HG02970 (cell line): ENCODE data around the gene THOC1.
"Not testable (repeated sequence)": the region's sequence is repeated elsewhere in the genome, so short reads cannot be mapped to it uniquely, and the experiment has no call there.

Experiments
- ATAC-seq: cut with Tn5 transposase; IDR thresholded peaks from one replicate; pipeline ENCODE4 v1.9.1; 2021; ENCODE audit warnings: mild to moderate bottlenecking, moderate library complexity, moderate number of reproducible peaks; ENCODE audit not compliant: unreplicated experiment, low FRiP score

THOC1 gene, protein sequence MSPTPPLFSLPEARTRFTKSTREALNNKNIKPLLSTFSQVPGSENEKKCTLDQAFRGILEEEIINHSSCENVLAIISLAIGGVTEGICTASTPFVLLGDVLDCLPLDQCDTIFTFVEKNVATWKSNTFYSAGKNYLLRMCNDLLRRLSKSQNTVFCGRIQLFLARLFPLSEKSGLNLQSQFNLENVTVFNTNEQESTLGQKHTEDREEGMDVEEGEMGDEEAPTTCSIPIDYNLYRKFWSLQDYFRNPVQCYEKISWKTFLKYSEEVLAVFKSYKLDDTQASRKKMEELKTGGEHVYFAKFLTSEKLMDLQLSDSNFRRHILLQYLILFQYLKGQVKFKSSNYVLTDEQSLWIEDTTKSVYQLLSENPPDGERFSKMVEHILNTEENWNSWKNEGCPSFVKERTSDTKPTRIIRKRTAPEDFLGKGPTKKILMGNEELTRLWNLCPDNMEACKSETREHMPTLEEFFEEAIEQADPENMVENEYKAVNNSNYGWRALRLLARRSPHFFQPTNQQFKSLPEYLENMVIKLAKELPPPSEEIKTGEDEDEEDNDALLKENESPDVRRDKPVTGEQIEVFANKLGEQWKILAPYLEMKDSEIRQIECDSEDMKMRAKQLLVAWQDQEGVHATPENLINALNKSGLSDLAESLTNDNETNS

DNA sequence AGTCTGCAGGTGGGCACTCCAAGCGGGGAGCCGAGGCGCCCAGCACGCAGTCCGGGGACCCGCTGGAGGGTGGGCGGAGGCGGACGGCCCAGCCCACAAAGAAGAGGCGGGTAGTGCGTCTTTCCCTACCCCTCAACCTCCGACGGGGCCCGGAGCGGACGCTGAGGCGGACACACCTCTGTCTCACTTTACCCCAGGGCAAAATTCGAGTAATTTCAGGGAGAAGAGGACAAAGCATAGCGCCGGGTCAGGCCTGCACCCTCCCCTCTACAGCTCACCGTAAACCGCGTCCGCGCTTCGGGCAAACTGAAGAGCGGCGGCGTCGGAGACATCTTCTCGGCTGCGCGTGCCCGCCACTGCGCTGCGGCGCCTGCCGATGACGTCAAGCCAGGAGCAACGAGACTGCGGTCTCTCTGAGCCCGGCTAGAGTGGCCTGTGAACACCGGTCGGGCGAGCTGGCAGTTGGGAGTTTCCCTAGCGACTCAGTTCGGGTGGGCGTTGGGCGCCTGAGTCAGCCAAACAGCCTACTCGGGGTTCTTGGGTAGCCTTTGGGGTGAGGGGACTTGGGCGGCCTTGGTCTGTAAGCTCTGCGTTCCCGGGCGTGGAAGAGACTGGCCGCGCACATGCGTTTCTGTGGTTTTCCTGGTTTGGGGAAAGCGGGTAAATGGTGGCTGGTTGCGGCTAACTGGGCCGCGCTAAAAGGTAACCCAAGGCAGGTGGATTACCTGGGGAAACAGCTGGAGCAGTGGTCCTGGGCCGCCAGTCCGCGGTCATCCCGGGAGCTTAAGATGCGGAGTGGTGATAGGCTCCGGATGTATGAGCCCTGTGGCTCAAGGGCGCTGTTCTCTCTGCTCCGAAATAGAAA lies at the start of gene THOC1:
THOC1 (minus strand) TSS at position 360 of the 865 bp plus-strand sequence; CDS start at position 332, 28 bp downstream.
- ATAC-seq, result peak; percentile 93

DNA sequence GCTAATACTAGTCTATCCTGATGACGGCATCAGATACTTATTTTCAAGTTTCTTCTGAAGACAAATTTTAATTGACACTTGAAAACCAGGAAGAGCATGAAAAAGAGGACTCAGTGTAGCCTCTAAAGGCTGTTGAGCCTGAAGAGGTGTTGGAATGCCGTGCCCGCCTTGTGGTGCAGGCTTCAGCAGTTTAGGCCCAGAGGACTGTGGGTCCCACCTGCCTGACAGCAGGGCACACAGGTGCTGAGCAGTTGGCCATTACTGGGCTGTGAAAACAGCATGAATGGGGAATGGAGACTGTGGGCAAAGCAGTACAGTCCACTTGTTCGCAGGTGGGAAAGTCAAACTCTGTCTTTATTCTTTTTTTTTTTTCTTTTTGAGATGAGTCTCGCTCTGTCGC lies 49.8 kb upstream of the THOC1 start:
- no peak for ATAC-seq

DNA sequence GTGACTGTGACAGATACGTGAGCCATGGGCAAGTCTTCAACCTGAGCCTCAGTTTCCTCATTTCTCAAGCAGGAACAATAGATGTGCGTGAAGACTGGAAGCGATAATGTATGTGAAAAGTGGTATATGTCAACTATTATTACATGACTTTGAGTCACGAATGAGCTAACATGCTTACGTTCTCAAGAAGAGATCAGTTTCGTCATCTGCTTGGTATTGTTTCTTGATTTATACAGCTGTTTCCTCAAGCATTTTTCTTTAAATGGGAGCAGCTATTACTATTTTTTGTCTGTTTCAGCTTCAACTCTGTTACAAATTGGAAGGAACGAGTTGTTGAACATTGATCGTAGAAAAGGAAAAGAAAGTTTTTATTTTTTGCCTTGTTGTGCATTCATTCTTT lies 48.5 kb upstream of the THOC1 start:
- ATAC-seq, result no peak

DNA sequence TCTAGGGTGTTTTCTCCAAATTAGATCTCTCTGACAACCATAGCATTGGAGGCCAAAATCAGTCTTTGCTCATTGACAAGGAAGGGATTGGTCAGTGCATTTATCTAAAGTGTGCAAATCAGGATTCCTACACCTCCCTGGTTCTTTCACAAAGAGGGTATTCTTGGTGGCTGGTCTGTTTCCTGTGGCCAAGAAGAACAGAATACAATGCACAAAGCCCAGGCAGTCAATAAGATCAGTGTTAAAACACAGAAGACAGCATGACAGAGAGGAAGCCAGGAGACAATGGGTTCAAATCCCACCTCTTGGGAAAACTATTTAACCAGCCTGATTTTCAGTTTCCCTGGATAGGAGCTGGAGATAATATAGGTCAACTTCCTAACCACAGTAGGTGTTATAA lies 46.1 kb upstream of the THOC1 start:
- ATAC-seq, result no peak

DNA sequence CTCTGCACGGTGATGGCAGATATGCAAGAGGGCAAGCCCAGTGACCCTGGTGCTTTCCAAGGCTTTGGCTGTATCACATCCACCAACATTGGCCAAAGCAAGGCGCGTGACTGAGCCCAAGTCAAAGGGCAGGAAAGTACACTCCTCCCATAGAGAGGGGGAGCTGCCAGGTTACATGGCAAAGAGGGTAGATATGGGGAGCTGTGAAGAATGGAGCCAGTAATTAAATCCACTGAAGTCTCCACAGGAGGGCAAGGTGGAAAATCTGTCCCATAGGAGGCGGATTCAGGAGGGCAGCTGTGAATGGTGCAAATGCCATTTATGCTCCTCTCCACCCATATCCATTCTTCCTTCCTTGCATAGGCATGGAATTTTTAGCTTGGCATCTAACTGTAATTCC lies 44.6 kb upstream of the THOC1 start:
- no peak for ATAC-seq

DNA sequence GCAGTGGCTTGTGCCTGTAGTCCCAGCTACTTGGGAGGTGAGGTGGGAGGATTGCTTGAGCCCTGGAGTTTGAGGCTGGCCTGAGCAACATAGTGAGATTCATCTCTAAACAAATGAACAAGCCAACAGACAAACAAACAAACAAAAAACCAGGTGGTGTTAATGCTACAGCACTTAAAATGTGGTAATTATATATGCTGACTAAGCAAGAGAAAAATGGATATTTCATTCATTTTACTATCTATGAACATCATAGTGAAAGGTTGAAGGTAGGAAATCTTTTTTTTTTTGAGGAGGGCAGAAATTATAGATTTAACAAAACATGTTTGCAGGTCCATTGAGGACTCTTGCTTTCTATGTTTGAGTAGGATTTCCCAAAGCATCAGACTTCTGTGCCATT lies 42.2 kb upstream of the THOC1 start:
- ATAC-seq, result no peak

DNA sequence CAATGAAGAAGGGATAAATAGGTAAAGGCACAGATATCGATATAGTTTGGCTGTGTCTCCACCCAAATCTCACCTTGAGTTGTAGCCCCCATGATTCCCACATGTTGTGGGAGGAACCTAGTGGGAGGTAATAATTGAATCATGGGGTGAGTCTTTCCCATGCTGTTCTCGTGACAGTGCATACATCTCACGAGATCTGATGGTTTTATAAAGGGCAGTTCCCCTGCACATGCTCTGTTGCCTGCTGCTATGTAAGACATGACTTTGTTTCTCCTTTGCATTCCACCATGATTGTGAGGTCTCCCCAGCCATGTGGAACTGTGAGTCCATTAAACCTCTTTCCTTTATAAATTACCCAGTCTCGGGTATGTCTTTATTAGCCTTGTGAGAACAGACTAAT lies 40.2 kb upstream of the THOC1 start:
- not testable (repeated sequence) for ATAC-seq

DNA sequence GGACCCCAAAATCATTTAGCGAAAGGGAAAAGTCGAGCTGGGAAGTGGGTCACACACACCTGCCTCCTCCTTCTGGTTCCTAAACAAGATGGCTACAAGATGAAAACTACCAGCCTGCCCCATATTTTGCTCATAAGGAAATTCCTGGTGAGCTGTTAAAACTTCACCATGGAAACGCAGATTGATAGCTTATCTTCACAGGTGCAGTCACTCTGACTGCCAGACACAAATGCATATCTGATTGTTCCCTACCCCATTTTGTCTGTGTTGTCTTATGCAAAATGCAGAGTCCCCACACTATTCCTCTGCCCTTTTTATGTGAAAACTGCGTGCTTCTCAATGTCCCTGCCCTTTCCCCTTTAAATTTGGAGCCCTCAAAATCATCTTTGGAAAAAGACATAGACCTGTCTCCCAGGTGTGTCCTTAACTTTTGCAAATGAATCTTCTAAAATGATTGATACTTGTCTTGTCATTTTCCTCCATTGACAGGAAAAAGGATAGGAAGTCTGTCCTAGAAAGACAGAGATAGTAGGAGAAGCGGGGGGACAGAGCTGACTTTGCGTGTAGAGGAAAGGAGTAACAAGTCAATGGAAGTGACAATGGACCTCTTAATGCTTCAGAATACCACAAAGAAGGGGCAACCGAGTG lies 38.9 kb upstream of the THOC1 start:
- ATAC-seq, result no peak

DNA sequence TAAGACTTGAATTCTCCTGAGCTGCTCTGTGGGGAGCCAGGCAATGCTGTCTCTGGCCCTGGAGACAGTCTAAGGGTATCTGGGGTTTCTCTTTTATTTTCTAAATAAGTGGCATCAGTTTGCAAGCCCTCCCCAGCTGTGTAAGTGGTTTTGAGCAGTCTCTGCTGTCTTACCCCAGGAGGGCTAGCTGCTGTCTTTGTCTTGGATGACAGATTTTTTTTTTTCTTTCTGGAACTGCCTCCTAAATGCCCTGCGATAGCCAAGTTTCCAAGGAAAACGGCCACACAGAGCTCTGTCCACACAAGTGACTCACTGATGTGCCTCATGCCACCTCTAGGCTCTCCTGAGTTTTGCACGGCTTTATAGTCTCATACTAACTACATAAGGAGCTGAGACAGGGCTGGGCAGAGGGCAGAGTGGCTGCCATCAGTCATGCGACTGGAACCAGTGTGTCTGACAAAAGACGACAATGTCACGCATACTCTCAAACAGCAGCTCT lies 37.2 kb upstream of the THOC1 start:
- ATAC-seq, result no peak

DNA sequence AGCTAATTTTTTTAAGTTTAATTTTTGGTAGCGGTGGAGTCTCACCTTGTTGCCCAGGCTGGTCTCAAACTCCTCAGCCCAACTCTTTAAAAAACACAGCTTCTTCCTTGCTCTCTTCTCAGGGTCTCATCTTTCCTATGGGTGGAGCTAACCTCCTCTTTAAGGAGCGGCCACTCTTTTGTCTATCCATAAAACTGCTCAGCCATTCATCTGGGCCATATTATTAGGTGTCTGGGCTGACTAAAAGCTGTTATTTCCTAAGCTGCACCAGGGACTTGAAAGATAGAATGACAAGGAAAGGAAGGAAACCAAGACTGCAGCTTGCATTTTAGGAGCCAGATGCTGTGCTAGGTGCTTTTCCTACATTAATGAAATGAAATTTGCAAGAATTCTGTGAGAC lies 35.8 kb upstream of the THOC1 start:
- ATAC-seq, result no peak

DNA sequence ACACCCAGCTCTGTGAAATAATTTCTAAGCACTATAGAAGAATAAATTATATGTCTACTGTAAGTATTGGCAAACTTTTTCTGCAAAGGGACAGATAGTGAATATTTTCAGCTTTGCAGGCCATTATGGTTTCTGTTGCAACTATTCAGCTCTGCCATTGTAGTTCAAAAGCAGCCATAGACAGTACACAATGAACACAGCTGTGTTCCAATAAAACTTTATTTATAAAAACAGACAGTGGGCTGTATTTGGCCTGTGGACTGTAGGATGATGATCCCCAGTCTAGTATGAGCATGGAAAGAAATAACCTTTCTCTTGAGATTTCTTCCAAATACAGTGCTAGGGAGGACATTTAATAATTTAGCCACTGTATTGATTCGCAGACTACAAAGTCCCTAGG lies 35.2 kb upstream of the THOC1 start:
- ATAC-seq, result no peak

DNA sequence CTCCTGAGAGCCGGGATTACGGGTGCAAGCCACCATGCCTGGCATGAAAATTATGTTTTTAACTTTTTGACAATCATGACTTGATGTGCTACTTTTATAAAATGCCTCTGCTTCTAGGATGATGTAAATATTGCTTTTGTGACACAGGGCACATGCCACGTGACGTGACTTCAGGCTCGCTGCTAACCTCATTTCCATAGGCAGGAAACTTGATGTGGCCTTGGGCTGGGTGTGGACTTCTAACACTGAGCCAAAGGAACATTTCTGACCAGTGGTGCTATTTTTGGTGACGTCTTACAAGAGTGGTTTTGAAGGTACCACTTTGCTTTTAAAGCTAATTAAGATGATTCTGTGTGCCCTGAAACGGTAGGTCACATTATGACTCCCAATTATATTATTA lies 34.2 kb upstream of the THOC1 start:
- ATAC-seq, result no peak

DNA sequence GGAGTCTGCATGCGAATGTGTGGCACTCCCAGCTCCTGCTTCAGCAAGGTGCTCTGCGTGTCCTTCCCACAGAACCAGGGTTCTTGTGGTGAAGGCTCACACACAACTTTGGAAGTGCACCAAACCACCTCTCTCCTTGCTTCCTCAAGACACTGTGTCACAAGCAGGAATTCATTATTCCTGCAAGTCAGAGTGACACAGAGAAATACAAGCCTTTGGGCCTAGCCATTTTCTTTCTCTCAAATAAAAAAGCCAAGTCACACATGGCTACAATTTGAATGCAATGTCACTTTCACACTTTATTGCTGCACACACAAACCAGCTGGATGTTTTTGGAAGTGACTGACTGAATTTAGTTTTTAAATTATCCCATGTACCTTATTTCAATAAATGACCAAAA lies 30.1 kb upstream of the THOC1 start:
- no peak for ATAC-seq

DNA sequence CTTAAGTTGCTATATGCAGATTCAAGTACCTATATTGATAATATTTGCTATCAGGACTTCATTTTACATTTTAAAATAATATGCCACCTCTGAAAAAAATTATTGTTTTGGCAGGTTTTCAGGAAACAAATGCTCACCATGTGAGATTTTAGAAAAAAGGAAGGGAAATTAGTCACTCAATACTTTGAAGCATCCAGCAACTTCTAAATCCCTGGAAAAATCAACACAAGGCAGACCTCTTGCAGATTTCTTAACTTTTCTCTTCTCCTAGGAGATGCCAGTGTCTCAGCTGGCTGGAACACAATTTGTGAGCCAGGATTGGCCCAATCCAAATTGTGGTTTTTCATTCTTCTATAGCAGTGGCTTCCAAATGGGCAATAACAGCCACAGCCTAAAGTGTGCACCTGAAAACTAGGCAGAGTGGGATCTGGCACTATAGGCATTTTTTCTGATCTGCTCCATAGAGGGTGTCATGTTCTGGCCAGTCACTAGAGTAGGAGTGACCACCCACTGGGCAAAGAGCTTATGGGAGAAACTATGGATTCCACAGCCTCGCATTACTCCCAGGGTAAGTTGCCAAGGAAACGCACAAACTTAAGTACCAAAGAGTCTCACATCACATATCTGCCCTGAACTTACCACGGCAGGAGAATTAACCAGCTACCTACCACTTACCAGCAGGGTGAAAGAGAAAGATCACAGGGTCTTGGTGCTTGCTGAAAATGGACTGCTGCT lies 28.1 kb upstream of the THOC1 start:
- ATAC-seq, result no peak

DNA sequence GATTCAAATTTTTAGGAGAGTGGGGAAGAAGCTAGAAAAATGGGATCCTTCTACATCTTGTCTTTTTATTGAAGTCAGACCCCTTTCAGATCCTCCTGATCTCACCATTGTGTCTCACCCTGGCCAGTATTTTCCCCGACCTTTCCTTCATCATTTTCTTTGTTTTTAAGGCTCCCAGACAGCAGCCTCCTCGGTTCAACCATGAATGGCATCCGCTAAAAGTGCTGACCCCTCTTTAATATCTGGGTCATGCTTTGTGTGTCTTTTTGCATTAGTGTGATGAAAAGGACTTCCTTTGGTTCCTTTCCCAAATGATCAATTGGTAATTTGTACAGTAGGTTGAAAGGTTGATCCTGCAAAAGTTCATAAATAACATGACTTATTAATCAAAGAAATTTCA lies 26.7 kb upstream of the THOC1 start:
- no peak for ATAC-seq

DNA sequence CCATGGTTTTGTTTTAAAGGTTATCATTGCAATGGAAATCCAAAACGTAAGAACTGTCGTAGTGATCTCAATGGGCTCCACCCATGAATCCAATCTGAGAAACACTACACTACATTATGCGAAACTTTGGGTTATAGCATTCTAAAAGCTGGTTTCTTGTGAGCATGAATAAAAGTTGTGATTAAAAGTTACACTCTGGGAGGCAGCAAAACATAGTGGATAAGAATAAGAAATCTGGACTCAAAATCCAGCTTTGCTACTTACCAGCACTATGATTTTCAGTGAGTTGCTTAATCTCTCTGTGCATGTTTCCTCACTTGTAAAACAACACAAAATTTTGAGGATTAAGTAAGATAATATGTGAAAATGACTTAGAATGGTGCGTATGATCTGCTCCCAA lies 25.7 kb upstream of the THOC1 start:
- no peak for ATAC-seq

DNA sequence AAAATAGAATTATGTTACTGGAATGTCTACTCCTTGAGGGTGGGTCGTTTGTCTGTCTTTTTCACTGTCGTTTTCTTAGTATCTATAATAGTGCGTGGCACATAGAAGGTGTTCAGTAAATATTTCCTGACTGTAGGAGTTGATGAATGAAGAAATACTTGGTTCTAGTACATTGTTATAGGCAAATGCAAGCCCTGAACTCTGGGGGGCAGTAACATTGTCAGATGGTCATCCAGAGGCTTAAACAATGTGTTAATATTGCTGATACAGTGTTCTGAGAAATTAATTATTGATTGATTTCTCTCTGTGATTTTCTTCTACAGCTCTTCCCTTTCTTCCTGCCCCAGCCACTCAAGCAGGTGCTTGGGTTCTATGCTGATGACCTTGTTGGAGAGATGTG lies 24.4 kb upstream of the THOC1 start:
- ATAC-seq, result no peak

DNA sequence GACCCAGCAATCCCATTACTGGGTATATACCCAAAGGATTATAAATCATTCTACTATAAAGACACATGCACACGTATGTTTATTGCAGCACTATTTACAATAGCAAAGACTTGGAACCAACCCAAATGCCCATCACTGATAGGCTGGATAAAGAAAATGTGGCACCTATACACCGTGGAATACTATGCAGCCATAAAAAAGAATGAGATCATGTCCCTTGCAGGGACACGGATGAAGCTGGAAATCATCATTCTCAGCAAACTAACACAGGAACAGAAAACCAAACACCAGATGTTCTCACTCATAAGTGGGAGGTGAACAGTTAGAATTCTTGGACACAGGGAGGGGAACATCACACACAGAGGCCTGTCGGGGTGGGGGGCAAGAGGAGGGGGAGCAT lies 22.1 kb upstream of the THOC1 start:
- not testable (repeated sequence) for ATAC-seq

DNA sequence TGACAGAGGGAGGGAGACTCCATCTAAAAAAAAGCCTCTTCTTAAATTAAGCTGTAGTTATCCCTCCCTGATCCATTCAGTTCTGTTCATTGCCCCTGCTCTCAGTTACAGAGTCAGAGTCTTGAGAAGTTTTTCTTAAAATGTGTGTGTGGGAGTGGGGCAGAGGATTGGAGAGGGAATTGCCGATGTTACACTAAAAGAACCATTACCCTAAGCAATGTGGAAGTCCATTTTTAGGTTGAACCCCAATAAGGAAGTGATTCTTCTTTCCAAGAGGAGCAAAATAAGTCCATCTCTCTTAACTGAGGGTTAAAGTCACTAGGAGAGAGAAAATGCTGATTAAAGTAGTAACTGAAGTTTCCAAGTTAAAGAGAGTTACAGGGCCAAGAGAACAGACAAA lies 21.2 kb upstream of the THOC1 start:
- ATAC-seq, result no peak
